ENCODE measurements around the gene DAPK2. TPM values are rescaled to one million over a fixed set of nuclear protein-coding genes. Genes with fewer than 3 reads are reported as not detected.

Gene DAPK2
- total and polyA plus RNA-seq, 2 of the 13 experiments (the other 11 are each of a cell fraction or from before 2014, with no cell fraction given): 0.33 to 0.63 TPM

- TF ChIP-seq ATF6 (CRISPR knock-in tag; conservative IDR thresholded peaks at IDR 0.05) (no peak), HIC2 (CRISPR knock-in tag; IDR thresholded peaks at IDR 0.05; ENCODE audit: low read depth) (peak; percentile 76; the same call in 1 of the 2 replicates), ZNF234 (CRISPR knock-in tag; conservative IDR thresholded peaks at IDR 0.05) (no peak), GTF3A (CRISPR knock-in tag; conservative IDR thresholded peaks at IDR 0.05) (no peak), DR1 (CRISPR knock-in tag; IDR thresholded peaks at IDR 0.05) (no peak), ZMAT5 (CRISPR knock-in tag; IDR thresholded peaks at IDR 0.05; ENCODE audit: borderline replicate concordance, low read depth) (no peak), HMGXB3 (CRISPR knock-in tag; IDR thresholded peaks at IDR 0.05; ENCODE audit: borderline replicate concordance) (no peak), MYNN (CRISPR knock-in tag; IDR thresholded peaks at IDR 0.05; ENCODE audit: low read depth) (no peak), BCL6 (CRISPR knock-in tag; IDR thresholded peaks at IDR 0.05) (peak; percentile 78), GATA4 (IDR thresholded peaks at IDR 0.05; ENCODE audit: borderline replicate concordance, low read depth) (no peak; the same call in 1 of the 2 replicates), ZNF383 (CRISPR knock-in tag; IDR thresholded peaks at IDR 0.05; ENCODE audit: borderline replicate concordance) (no peak), RORA (CRISPR knock-in tag; IDR thresholded peaks at IDR 0.05) (no peak), ZNF20 (CRISPR knock-in tag; IDR thresholded peaks at IDR 0.05) (no peak), ZBTB37 (CRISPR knock-in tag; IDR thresholded peaks at IDR 0.05) (no peak), ZSCAN20 (CRISPR knock-in tag; IDR thresholded peaks at IDR 0.05; ENCODE audit: borderline replicate concordance) (no peak), THAP9 (CRISPR knock-in tag; IDR thresholded peaks at IDR 0.05; ENCODE audit: borderline replicate concordance) (no peak)
Measured at GRCh38 chr15:64019764-64020163, 26.5 kb downstream of the DAPK2 start (continued).

Measured in HepG2 (cell line).